ENCODE measurements around the gene ASPSCR1. TPM values are rescaled to one million over a fixed set of nuclear protein-coding genes. Genes with fewer than 3 reads are reported as not detected.

The ASPSCR1 gene
- total and polyA plus RNA-seq, 2 of the 8 experiments (the other 6 are each of a cell fraction or from before 2014, with no cell fraction given) = 33.3 to 43.7 TPM

DNA sequence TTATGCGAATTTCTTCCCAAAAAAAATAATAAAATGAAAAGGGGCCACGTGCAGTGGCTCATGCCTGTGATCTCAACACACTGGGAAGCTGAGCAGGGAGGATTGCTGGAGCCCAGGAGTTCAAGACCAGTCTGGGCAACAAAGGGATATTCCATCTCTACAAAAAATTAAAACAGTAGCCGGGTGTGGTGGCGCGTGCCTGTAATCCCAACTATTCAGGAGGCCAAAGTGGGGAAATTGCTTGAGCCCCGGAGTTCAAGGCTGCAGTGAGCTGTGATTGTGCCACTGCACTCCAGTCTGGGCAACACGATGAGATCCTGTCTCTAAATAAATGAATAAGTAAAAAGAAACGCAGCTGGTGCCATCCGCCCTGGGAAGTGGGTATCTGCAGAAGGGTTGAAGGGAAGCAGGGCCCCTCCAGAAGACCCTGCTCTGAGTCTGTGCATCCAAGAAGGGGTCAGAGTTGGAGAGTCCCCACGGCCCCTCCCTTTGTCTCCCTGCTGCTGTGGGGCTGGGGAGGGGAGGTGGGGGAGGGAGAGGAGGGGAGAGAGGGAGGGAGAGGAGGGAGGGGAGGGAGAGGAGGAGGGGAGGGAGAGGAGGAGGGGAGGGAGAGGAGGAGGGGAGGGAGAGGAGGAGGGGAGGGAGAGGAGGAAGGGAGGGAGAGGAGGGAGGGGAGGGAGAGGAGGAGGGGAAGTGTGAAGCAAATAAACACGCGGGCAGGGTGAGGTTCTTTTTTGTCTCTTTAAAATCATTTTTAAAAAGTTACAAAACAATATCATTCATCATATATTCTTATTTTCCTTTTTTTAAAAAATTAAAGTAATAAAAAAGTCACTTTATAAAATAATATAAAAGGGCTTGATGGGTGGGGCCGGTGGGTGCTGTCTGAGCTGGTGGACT lies 25.4 kb upstream of the ASPSCR1 start:
- Histone ChIP-seq H3K23me2 (ENCODE audit: low read depth, low read length) (no peaks in the 10 kb centered on the region), H2BK15ac (ENCODE audit: low read length) (no peak overlapping the region), H4K5ac (ENCODE audit: insufficient read length, low read depth, low read length) (no peak overlapping the region), H3K4me1 (replicated peaks in 1 of 4; ENCODE audit: control insufficient read depth in 3 of 4, insufficient read depth in 4 of 4, low read length in 3 of 4) (no peaks in the 10 kb centered on the region; a peak in 1 of 7 replicates), H3K18ac (ENCODE audit: extremely low read depth, low read length) (no peak overlapping the region), H3K23ac (ENCODE audit: insufficient read length) (no peak overlapping the region), H3K27ac (ENCODE audit: low read depth, low read length) (no peak overlapping the region), H3K14ac (ENCODE audit: insufficient read length) (no peak overlapping the region), H3K9ac (replicated peaks in 1 of 4; ENCODE audit: extremely low read depth in 1 of 4, low read depth in 3 of 4, low read length in 3 of 4) (no peak overlapping the region), H3K79me2 (ENCODE audit: control insufficient read depth in 1 of 2, insufficient read depth in 2 of 2, low read length in 2 of 2) (no peaks in the 10 kb centered on the region), H2BK12ac (ENCODE audit: low read depth, low read length) (no peak overlapping the region), H3K4me2 (ENCODE audit: insufficient read depth in 1 of 2, low read depth in 2 of 2, low read length in 2 of 2) (no peak overlapping the region), H4K8ac (ENCODE audit: extremely low read depth, insufficient read depth, low read length) (no peak overlapping the region; the same call in 1 of the 2 replicates), H3K79me1 (ENCODE audit: low read depth, low read length) (no peaks in the 10 kb centered on the region), H2AK5ac (ENCODE audit: low read depth, low read length) (no peak overlapping the region), H4K91ac (replicated peaks; ENCODE audit: insufficient read length, low read length) (no peak overlapping the region), H3K27me3 (replicated peaks in 1 of 4; ENCODE audit: control insufficient read depth in 3 of 4, extremely low read depth in 1 of 4, insufficient read depth in 3 of 4, low read length in 3 of 4) (peaks cover 0 to 16% (median 0%) of the 10 kb centered on the region in 4 experiments; a peak in 3 of 7 replicates), H2BK120ac (replicated peaks; ENCODE audit: low read depth, low read length) (no peak overlapping the region), H2AFZ (ENCODE audit: low read length) (no peak overlapping the region), H3K56ac (replicated peaks; ENCODE audit: insufficient read length, low read depth, low read length) (no peak overlapping the region), H3K9me3 (ENCODE audit: insufficient read depth in 2 of 2, low read depth in 1 of 2, low read length in 1 of 2) (no peaks in the 10 kb centered on the region), H3K4me3 (ENCODE audit: extremely low read depth in 1 of 4, insufficient read depth in 2 of 4, low read depth in 3 of 4, low read length in 4 of 4) (no peak overlapping the region), H4K20me1 (replicated peaks in 1 of 2; ENCODE audit: control insufficient read depth in 1 of 2, insufficient read depth in 2 of 2, low read length in 2 of 2) (no peaks in the 10 kb centered on the region), H2BK5ac (ENCODE audit: low read depth, low read length) (no peak overlapping the region), H2BK20ac (ENCODE audit: low read length) (no peak overlapping the region), H3K4ac (replicated peaks; ENCODE audit: insufficient read length, low read depth, low read length) (no peak overlapping the region), H3K36me3 (ENCODE audit: control insufficient read depth in 2 of 4, insufficient read depth in 4 of 4, low read length in 3 of 4) (no peaks in the 10 kb centered on the region)
- DNase-seq (ENCODE audit: low read depth in 1 of 2, low spot score in 2 of 2) (no peak), FAIRE-seq (no peak)
- POLR2A ChIA-PET (ENCODE audit: partially characterized antibody) = interaction anchor here (0.6 to 2.4 kb wide), 7 partner anchors 8 to 27 kb away, joined by 3 to 8 read pairs (median 3); partner anchors contain the start of gene MAFG
- WGBS, 2 experiments (ENCODE audit: extremely low coverage in 1 of 2, insufficient coverage in 1 of 2, insufficient read length in 1 of 2, insufficient replicate concordance in 2 of 2, low coverage in 1 of 2, low lambda C conversion rate in 2 of 2, missing lambda C conversion rate in 1 of 2) = 79% methylated on average over 10 of the region's 13 CpGs; no CpG with 5 or more reads in 1 of the 2 experiments
- no peak for TF ChIP-seq TBP (IDR thresholded peaks at IDR 0.05; ENCODE audit: low read depth, low read length)
- CTCF ChIA-PET (ENCODE audit: partially characterized antibody) = interaction anchor here (1.1 to 2.3 kb wide), 3 partner anchors 8 to 82 kb away, joined by 3 to 9 read pairs (median 8); partner anchors contain the start of genes MAFG and NOTUM
